K562 (cell line): ENCODE data around the gene CAMSAP3. TPM values are rescaled to one million over a fixed set of nuclear protein-coding genes. Genes with fewer than 3 reads are reported as not detected.
A peak's percentile ranks its signal among the peaks of the same experiment; 100 is the strongest.

Experiments used
- ATAC-seq: fragments of 200-7000 bp; cut with Tn5 transposase; 3 replicates; pipeline ENCODE4 v1.9.1; 2020; ENCODE audit warnings: moderate library complexity
- BruUV-seq: library from RNA; stranded (reverse); fragments of 400-500 nt; replicated peaks from 2 replicates; lab custom pipeline; 2021; lab: Mats Ljungman, UMichigan
- CTCF ChIA-PET: fragments of 300-600 bp; formaldehyde crosslinking; extraction: SDS; loops from one replicate; lab custom pipeline; 2021; ENCODE audit warnings: low intra/inter-chr PET ratio; lab: Yijun Ruan, JAX
- POLR2A ChIA-PET: fragments of 300-600, 350-650 bp; sonication (Branson Sonifier 250); formaldehyde crosslinking; extraction: SDS; loops from one replicate; lab custom pipeline; 2021; ENCODE audit warnings: antibody characterized with exemption, inconsistent platforms; lab: Yijun Ruan, JAX
- DNase-seq, 4 experiments: peaks; one replicate each; pipeline versions ENCODE4 v3.0.0 to v3.0.0-alpha.2; 2011 to 2018; ENCODE audit warnings: low spot score in 3 of 4, mixed read lengths in 3 of 4; ENCODE audit errors: extremely low read depth in 1 of 4
- FAIRE-seq: peaks from 2 replicates; lab custom pipeline; 2011; peaks lifted over from hg19 to GRCh38; lab: Jason Lieb, UNC
- H2AFZ ChIP-seq: 2 replicates; pipeline ENCODE4 v1.6.0; 2011; ENCODE audit warnings: low read depth, low read length, control low read depth, inconsistent platforms
- H3K27ac ChIP-seq: fragments of 200-600 bp; 3 replicates; pipeline ENCODE4 v1.8.0; 2011; ENCODE audit warnings: low read depth, mild to moderate bottlenecking, control low read depth, inconsistent platforms, low read length, moderate library complexity, mixed read lengths; ENCODE audit errors: extremely low read depth
- H3K27me3 ChIP-seq, 2 experiments: fragments of 300-600 bp in 1 of 2; 2 replicates in 1 of 2; 3 replicates in 1 of 2; pipeline versions ENCODE4 v1.6.0 to v1.8.0; 2011; ENCODE audit warnings: inconsistent platforms in 2 of 2, low read length in 2 of 2, mild to moderate bottlenecking in 1 of 2, mixed read lengths in 1 of 2, moderate library complexity in 1 of 2; ENCODE audit not compliant: control insufficient read depth in 2 of 2, insufficient read depth in 2 of 2
- H3K36me3 ChIP-seq: fragments of 300-600 bp; 3 replicates; pipeline ENCODE4 v1.8.0; 2011; ENCODE audit warnings: mild to moderate bottlenecking, low read length, inconsistent platforms; ENCODE audit not compliant: control insufficient read depth, insufficient read depth
- H3K4me1 ChIP-seq, 2 experiments: fragments of 200-600 bp in 1 of 2; replicated peaks in 1 of 2; 2 replicates in 1 of 2; 3 replicates in 1 of 2; pipeline versions ENCODE4 v1.5.1 to v1.8.0; 2011; ENCODE audit warnings: inconsistent platforms in 2 of 2, low read length in 2 of 2, mild to moderate bottlenecking in 1 of 2, mixed read lengths in 1 of 2, moderate library complexity in 1 of 2; ENCODE audit not compliant: control insufficient read depth in 2 of 2, insufficient read depth in 2 of 2
- H3K4me2 ChIP-seq: 2 replicates; pipeline ENCODE4 v1.6.1; 2011; ENCODE audit warnings: low read length, control low read depth, inconsistent platforms, mixed read lengths; ENCODE audit not compliant: insufficient read depth
- H3K4me3 ChIP-seq: fragments of 200-600 bp; sonication (generic), shearing (Covaris generic); 2 replicates; pipeline ENCODE4 v1.5.1; 2016; ENCODE audit warnings: control low read depth, inconsistent platforms
- H3K79me2 ChIP-seq: fragments of 200-600 bp; 3 replicates; pipeline ENCODE4 v1.8.0; 2011; ENCODE audit warnings: low read length, inconsistent platforms; ENCODE audit not compliant: control insufficient read depth, insufficient read depth
- H3K9ac ChIP-seq, 2 experiments: 2 replicates each; pipeline versions ENCODE4 v1.6.0 to v1.6.1; 2011; ENCODE audit warnings: low read depth in 2 of 2, low read length in 2 of 2, control low read depth in 1 of 2, inconsistent platforms in 1 of 2, mild to moderate bottlenecking in 1 of 2, mixed read lengths in 1 of 2; ENCODE audit not compliant: insufficient read depth in 1 of 2
- H3K9me1 ChIP-seq: one replicate; pipeline ENCODE4 v1.6.0; 2011; ENCODE audit warnings: inconsistent platforms, mild to moderate bottlenecking, low read length, moderate library complexity; ENCODE audit not compliant: control insufficient read depth, insufficient read depth
- H3K9me3 ChIP-seq: replicated peaks from 2 replicates; pipeline ENCODE4 v1.5.1; 2011; ENCODE audit warnings: low read depth, low read length, inconsistent platforms; ENCODE audit not compliant: control insufficient read depth, insufficient read depth
- H4K20me1 ChIP-seq: replicated peaks from 2 replicates; pipeline ENCODE4 v1.6.1; 2011; ENCODE audit warnings: low read length, inconsistent platforms, mixed read lengths; ENCODE audit not compliant: control insufficient read depth, insufficient read depth
- ZNF324 ChIP-seq: fragments of 250-450 bp; sonication (Bioruptor Pico); IDR thresholded peaks from 2 replicates; pipeline ENCODE4 v1.4.0; 2020; ENCODE audit warnings: mild to moderate bottlenecking
- WGBS: fragments of 100-300 bp; shearing (Covaris generic); methylation state at CpG from one replicate; pipeline ENCODE4 v1.1.6; 2016; ENCODE audit warnings: low coverage, mixed read lengths; ENCODE audit not compliant: insufficient coverage; ENCODE audit errors: missing lambda C conversion rate; 5-methylcytosine and 5-hydroxymethylcytosine counted together
- in situ Hi-C: fragments of 300-500 bp; cut with MboI; formaldehyde crosslinking; loops from 4 replicates; pipeline ENCODE4 v1.15.0; 2018; ENCODE audit warnings: inconsistent platforms, mixed read lengths
- intact Hi-C: fragments of 100-400 bp; cut with micrococcal nuclease; formaldehyde crosslinking; loops from 2 replicates; pipeline ENCODE4 v1.14.2; 2022
- polyA plus RNA-seq, 8 experiments: library from polyadenylated mRNA; depleted of rRNA in 4 of 8; stranded (reverse) in 5 of 8; unstranded in 3 of 8; fragments of >200 nt; fragmentation: Nextera tagmentation in 2 of 8; fragmentation: Illumina TruSeq in 1 of 8; extraction: Ambion mirVana in 2 of 8; extraction: Trizol in 1 of 8; gene quantifications; 2 replicates each; pipeline versions ENCODE4 v1.2.1 to v1.2.3, GENCODE V29; 2011 to 2014; ENCODE audit warnings: inconsistent platforms in 1 of 8, missing spikeins in 1 of 8
- total RNA-seq, 7 experiments: library from RNA; depleted of rRNA in 6 of 7; stranded (reverse); fragments of >200 nt in 6 of 7; fragmentation: Illumina TruSeq in 2 of 7; extraction: Trizol in 2 of 7; gene quantifications; 2 replicates each; pipeline versions ENCODE4 v1.2.1 to v1.2.3, GENCODE V29; 2011 to 2021; ENCODE audit warnings: low replicate concordance in 1 of 7
- TF ChIP-seq, protein P1 (sequence below): sonication (generic); formaldehyde crosslinking; IDR thresholded peaks from 2 replicates; pipeline ENCODE4 v1.8.1; 2023; ENCODE audit warnings: mild to moderate bottlenecking, missing genetic modification reagents

CAMSAP3 gene
- total and polyA plus RNA-seq, 9 of the 15 experiments (the other 6 are each of a cell fraction or from before 2014, with no cell fraction given) = 0.01 to 0.89 (median 0.22) TPM; not detected in 1

GRCh38 chr19:7617735-7618134 is 22.1 kb downstream of the CAMSAP3 start:
- H3K4me3 ChIP-seq = no peak overlapping the region
- no peak for FAIRE-seq
- no peak for TF ChIP-seq ZNF324 (CRISPR knock-in tag)
- TF ChIP-seq, protein P1, sequence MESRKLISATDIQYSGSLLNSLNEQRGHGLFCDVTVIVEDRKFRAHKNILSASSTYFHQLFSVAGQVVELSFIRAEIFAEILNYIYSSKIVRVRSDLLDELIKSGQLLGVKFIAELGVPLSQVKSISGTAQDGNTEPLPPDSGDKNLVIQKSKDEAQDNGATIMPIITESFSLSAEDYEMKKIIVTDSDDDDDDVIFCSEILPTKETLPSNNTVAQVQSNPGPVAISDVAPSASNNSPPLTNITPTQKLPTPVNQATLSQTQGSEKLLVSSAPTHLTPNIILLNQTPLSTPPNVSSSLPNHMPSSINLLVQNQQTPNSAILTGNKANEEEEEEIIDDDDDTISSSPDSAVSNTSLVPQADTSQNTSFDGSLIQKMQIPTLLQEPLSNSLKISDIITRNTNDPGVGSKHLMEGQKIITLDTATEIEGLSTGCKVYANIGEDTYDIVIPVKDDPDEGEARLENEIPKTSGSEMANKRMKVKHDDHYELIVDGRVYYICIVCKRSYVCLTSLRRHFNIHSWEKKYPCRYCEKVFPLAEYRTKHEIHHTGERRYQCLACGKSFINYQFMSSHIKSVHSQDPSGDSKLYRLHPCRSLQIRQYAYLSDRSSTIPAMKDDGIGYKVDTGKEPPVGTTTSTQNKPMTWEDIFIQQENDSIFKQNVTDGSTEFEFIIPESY (CRISPR knock-in tag) = peak; percentile 35
- TF ChIP-seq, all 486 proteins: peak for 1
- WGBS = 87% methylated on average over 20 of the region's 28 CpGs
- in situ Hi-C loops = no loop called here
- peaks cover 37% of the 10 kb centered on the region; the same call in 2 of the 3 replicates for H3K36me3 ChIP-seq
- H4K20me1 ChIP-seq = 0 out of 2 replicates have a peak, but pooled peaks cover 3% of the 10 kb centered on the region
- CTCF ChIA-PET = no interaction called here
- no peak overlapping the region for H2AFZ ChIP-seq
- H3K27me3 ChIP-seq = peaks cover under 1 to 6% of the 10 kb centered on the region in 2 experiments; a peak in 2 of 5 replicates
- no peaks in the 10 kb centered on the region for H3K9me1 ChIP-seq
- no peak overlapping the region for H3K27ac ChIP-seq
- peaks cover 2 to 61% of the 10 kb centered on the region in 2 experiments; a peak in 4 of 5 replicates for H3K4me1 ChIP-seq
- BruUV-seq = no TSS peak
- DNase-seq = no peak
- POLR2A ChIA-PET = interaction anchor here (1.4 to 2.7 kb wide), 3 partner anchors 8 to 11 kb away, joined by 4 to 22 read pairs (median 5); partner anchors contain the start of genes PET100 and XAB2
- H3K4me2 ChIP-seq = no peak overlapping the region
- no peaks in the 10 kb centered on the region for H3K79me2 ChIP-seq
- ATAC-seq = no peak
- intact Hi-C loops = no loop called here
- H3K9me3 ChIP-seq = no peaks in the 10 kb centered on the region
- no peak overlapping the region for H3K9ac ChIP-seq
